Subcutaneous abdominal adipose tissue (tissue), 5 donors: Measurements from ENCODE around the gene INHA.
A peak's percentile ranks its signal among the peaks of the same experiment; 100 is the strongest.

Experiments
- H3K27ac ChIP-seq: one replicate; pipeline ENCODE4 v1.7.0; 2013; ENCODE audit warnings: low read depth, mild to moderate bottlenecking, inconsistent platforms, low read length, moderate library complexity
- H3K27me3 ChIP-seq, 5 donors: one replicate each; pipeline ENCODE4 v1.7.0; 2013; ENCODE audit warnings: low read length in 5 of 5, inconsistent platforms in 1 of 5; ENCODE audit not compliant: control insufficient read depth in 5 of 5, insufficient read depth in 4 of 5
- H3K36me3 ChIP-seq, 5 donors: one replicate each; pipeline ENCODE4 v1.7.0; 2013; ENCODE audit warnings: low read length in 5 of 5; ENCODE audit not compliant: control insufficient read depth in 5 of 5, insufficient read depth in 5 of 5
- H3K4me1 ChIP-seq, 5 donors: one replicate each; pipeline ENCODE4 v1.7.0; 2013; ENCODE audit warnings: low read length in 5 of 5, mild to moderate bottlenecking in 3 of 5, moderate library complexity in 1 of 5; ENCODE audit not compliant: control insufficient read depth in 5 of 5, insufficient read depth in 5 of 5
- H3K4me3 ChIP-seq, 5 donors: one replicate each; pipeline ENCODE4 v1.7.0; 2013; ENCODE audit warnings: low read length in 5 of 5, low read depth in 1 of 5
- H3K9ac ChIP-seq, 5 donors: one replicate each; pipeline ENCODE4 v1.7.0; 2013; ENCODE audit warnings: low read length in 5 of 5, mild to moderate bottlenecking in 4 of 5, moderate library complexity in 3 of 5
- H3K9me3 ChIP-seq, 5 donors: one replicate each; pipeline ENCODE4 v1.7.0; 2013; ENCODE audit warnings: low read length in 5 of 5; ENCODE audit not compliant: control insufficient read depth in 5 of 5
- donor health status: healthy.
- donor health status: healthy.
- donor health status: healthy.
- donor health status: healthy.
- donor health status: healthy.

INHA gene

DNA sequence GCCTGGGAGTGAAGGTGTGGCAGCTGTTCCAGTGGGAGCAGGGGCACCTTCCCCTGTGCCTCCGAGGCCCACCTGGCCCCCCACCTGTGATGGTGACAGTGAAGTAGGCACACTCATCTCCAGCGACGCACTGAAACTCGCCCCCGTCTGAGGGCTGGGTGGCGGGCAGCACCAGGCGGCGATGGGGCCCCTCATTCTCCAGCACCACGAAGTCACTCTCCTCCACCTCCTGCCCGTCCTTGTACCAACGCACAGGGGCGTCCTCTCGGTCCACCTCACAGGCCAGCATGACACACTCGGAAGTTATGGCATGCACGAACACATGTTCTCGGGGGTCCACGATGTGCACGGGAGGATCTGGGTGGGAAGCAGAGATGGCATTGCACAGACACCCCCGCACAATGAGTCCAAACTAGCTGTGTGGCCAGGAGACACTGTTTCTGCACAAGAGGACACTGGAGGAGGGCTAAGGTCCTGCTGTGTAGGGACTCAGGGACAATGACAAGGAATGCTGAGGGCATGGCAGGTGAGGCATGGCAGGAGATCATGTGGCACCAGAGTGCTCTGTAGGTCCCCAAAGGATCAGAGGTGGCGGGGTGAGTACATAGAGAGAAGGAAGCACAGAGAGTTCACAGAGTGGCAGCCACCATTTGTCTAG is 8.7 kb upstream of the INHA start:
- no peaks in the 10 kb centered on the region for H3K27me3 ChIP-seq
- H3K27ac ChIP-seq = no peak overlapping the region
- no peaks in the 10 kb centered on the region for H3K4me1 ChIP-seq
- H3K9me3 ChIP-seq = no peaks in the 10 kb centered on the region
- no peak overlapping the region for H3K9ac ChIP-seq
- H3K36me3 ChIP-seq = peaks cover 0 to 43% (median 28%) of the 10 kb centered on the region in 5 donors
- no peak overlapping the region for H3K4me3 ChIP-seq

GRCh38 chr2:219565130-219566080 is 6.7 kb upstream of the INHA start:
- Histone ChIP-seq H3K4me3 (no peak overlapping the region), H3K9ac (no peak overlapping the region), H3K9me3 (no peaks in the 10 kb centered on the region), H3K36me3 (peaks cover 0 to 43% (median 28%) of the 10 kb centered on the region in 5 donors), H3K27ac (no peak overlapping the region), H3K27me3 (no peaks in the 10 kb centered on the region), H3K4me1 (peaks cover 0 to 9% (median 6%) of the 10 kb centered on the region in 5 donors)

GRCh38 chr2:219566640-219567039 is 5.5 kb upstream of the INHA start:
- no peak overlapping the region for H3K27ac ChIP-seq
- no peaks in the 10 kb centered on the region for H3K27me3 ChIP-seq
- H3K4me1 ChIP-seq = peaks cover 0 to 12% (median 9%) of the 10 kb centered on the region in 5 donors
- H3K36me3 ChIP-seq = peaks cover 0 to 43% (median 28%) of the 10 kb centered on the region in 5 donors
- H3K4me3 ChIP-seq = no peak overlapping the region
- H3K9me3 ChIP-seq = no peaks in the 10 kb centered on the region
- no peak overlapping the region for H3K9ac ChIP-seq

DNA sequence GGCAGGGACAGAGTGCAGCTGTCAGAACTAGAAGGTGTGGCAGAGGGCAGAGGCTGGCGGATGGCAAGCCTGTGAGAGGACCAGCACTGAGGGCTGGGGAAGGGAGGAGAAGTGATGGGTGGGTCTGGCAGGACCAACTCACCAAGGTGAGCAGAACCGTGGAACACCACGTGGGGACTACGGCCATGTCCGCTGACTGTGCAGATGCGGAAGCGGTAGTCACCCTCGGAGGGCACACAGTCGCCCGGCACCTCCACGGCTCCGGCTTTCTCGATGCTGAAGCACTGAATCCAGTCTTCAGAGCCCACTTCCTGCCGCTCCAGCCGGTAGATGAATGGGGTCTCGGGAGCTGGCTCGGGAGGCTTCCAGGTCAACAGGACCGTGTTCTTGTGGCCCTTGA is 5.0 kb upstream of the INHA start:
- Histone ChIP-seq H3K27ac (no peak overlapping the region), H3K9ac (no peak overlapping the region), H3K4me3 (no peak overlapping the region), H3K9me3 (no peaks in the 10 kb centered on the region), H3K27me3 (no peaks in the 10 kb centered on the region), H3K4me1 (peaks cover 0 to 16% (median 11%) of the 10 kb centered on the region in 5 donors), H3K36me3 (peaks cover 0 to 43% (median 25%) of the 10 kb centered on the region in 5 donors)

DNA sequence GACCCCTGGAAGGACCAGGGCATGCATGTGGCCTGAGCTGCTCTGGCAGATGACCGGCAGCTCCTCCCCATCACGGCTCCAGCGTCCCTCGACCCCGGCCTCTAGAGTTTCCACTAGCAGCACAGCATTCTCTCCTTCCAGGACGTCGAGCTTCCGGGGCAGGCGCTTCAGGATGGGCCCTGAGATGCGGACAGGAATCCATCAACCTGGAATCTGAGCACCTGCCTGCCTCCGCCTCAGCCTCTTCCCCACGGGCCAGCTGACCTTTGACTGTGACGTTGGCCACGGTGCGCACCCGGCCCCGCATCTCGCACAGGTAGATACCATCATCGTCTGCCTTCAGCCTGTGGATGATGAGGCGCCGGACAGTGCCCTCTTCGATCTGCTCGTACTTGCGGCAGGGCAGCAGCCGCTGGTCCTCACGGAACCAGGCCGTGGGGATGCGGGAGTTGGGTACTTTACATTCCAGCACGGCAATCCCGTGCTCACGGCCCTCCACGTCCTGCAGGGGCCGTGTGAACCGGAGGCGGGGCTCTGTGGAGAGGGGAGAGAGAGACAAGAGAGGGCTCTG is 4.2 kb upstream of the INHA start:
- peaks cover 0 to 16% (median 11%) of the 10 kb centered on the region in 5 donors for H3K4me1 ChIP-seq
- H3K4me3 ChIP-seq = no peak overlapping the region
- no peaks in the 10 kb centered on the region for H3K9me3 ChIP-seq
- peaks cover 0 to 36% (median 19%) of the 10 kb centered on the region in 5 donors for H3K36me3 ChIP-seq
- H3K9ac ChIP-seq = no peak overlapping the region
- no peak overlapping the region for H3K27ac ChIP-seq
- no peaks in the 10 kb centered on the region for H3K27me3 ChIP-seq

DNA sequence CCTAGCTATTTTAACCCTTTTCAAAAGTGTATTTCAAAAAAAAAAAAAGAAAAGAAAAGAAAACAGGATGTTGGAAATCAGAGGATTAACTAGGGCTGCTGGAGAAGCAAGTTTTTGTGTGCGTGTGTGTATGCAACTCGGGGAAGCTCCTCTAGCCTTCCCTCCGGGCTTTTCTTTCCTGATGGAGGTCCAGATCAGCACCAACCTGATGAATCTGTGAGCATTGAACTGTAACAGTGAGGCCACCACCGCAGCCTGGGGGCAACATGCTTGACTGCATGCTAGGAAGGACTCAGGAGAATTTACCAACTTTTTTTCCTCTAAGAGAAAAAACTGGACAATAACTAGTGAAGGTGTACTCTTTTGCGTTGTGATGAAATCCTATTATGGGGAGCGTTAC is 3.1 kb upstream of the INHA start:
- Histone ChIP-seq H3K4me1 (peaks cover 0 to 16% (median 11%) of the 10 kb centered on the region in 5 donors), H3K27me3 (no peaks in the 10 kb centered on the region), H3K27ac (no peak overlapping the region), H3K36me3 (peaks cover 0 to 26% (median 11%) of the 10 kb centered on the region in 5 donors), H3K4me3 (no peak overlapping the region), H3K9me3 (no peaks in the 10 kb centered on the region), H3K9ac (no peak overlapping the region)

DNA sequence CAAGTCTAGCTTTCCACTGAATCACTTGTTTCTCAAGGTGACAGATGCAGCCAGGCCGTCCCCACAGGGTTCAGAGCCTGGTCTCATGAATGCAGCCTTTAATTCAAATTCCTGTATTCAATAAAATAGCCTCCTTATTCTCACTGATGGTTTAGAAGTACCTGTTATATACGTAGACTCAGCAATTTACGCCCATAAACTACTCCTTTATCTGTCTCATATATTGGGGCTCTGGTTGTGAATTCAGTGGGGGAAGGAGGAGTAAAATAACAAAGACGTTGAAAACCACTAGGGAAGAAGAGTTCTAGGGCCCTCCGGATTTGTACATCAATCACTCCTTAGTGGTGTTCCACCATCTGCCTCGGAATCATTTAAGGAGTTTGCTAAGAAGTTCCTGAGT is 2.5 kb upstream of the INHA start:
- Histone ChIP-seq H3K27ac (no peak overlapping the region), H3K9me3 (no peaks in the 10 kb centered on the region), H3K27me3 (peaks cover 0 to 3% (median under 1%) of the 10 kb centered on the region in 5 donors), H3K9ac (no peak overlapping the region), H3K4me1 (peaks cover 0 to 16% (median 11%) of the 10 kb centered on the region in 5 donors), H3K4me3 (peak overlapping the region in 1 of 5 donors; percentile 71), H3K36me3 (peaks cover 0 to 24% (median 11%) of the 10 kb centered on the region in 5 donors)

DNA sequence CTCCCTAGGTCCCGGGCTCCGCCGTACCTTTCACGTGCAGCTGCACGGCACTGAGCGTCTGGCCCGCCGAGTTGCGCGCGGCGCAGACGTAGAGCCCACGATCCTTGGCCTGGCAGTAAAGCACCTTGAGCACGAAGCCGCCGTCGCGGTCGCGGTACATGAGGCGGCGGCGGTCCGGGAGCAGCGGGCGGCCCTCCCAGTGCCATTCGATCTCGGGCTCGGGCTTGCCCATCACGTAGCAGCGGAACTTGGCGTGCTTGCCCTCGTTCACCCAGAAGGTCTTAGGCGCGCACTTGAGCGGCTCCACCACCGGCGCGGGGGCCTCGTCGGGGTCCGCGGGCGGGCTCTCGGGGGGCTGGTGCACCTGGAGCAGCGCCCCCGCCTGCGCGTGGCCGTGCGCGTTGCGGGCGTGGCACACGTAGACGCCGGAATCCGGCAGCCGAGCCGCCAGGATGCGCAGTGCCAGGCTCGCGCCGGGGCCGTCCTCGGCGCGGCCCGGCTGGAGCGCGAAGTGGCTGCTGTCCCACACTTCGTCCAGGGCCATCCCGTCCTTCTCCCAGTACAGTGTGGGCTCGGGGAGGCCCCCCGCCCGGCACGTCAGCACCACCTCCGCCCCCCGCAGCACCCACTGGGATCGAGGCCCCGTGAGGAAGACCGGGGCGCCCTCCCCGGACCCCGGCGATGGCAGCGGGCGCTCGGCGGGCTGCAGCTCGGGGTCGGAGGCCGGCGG is 1.8 kb upstream of the INHA start:
- H3K27me3 ChIP-seq = peaks cover 2 to 8% (median 7%) of the 10 kb centered on the region in 5 donors
- H3K4me3 ChIP-seq = peak overlapping the region in 4 of 5 donors; percentile 62 to 79 (median 72)
- H3K9me3 ChIP-seq = no peaks in the 10 kb centered on the region
- H3K36me3 ChIP-seq = peaks cover 0 to 20% (median 11%) of the 10 kb centered on the region in 5 donors
- H3K4me1 ChIP-seq = peaks cover 0 to 16% (median 11%) of the 10 kb centered on the region in 5 donors
- no peak overlapping the region for H3K27ac ChIP-seq
- peak overlapping the region in 3 of 5 donors; percentile 34 to 62 (median 51) for H3K9ac ChIP-seq

GRCh38 chr2:219570924-219571310 is 1.2 kb upstream of the INHA start:
- Histone ChIP-seq H3K27me3 (peaks cover 2 to 13% (median 11%) of the 10 kb centered on the region in 5 donors), H3K4me3 (peak overlapping the region in 4 of 5 donors; percentile 62 to 79 (median 72)), H3K4me1 (peaks cover 0 to 16% (median 11%) of the 10 kb centered on the region in 5 donors), H3K27ac (no peak overlapping the region), H3K36me3 (peaks cover 0 to 16% (median 9%) of the 10 kb centered on the region in 5 donors), H3K9ac (peak overlapping the region in 3 of 5 donors; percentile 34 to 52 (median 51)), H3K9me3 (no peaks in the 10 kb centered on the region)
